H1 (cell line): Measurements from ENCODE around the gene WDR13. TPM values are rescaled to one million over a fixed set of nuclear protein-coding genes. Genes with fewer than 3 reads are reported as not detected.

Experiments used
- CTCF ChIA-PET: fragments of 300-600 bp; sonication (Branson Sonifier 250); formaldehyde crosslinking; loops from one replicate; lab custom pipeline; 2021; ENCODE audit not compliant: partially characterized antibody; lab: Charles Lee
- POLR2A ChIA-PET: fragments of 300-600 bp; sonication (Branson Sonifier 250); formaldehyde crosslinking; loops from one replicate; lab custom pipeline; 2021; ENCODE audit warnings: inconsistent platforms; ENCODE audit not compliant: partially characterized antibody; lab: Charles Lee
- DNase-seq, 2 experiments: peaks; one replicate each; pipeline versions ENCODE4 v3.0.0 to v3.0.0-alpha.2; 2010 to 2022; ENCODE audit warnings: low spot score in 2 of 2, low read depth in 1 of 2, mixed read lengths in 1 of 2
- FAIRE-seq: peaks from 2 replicates; lab custom pipeline; 2011; peaks lifted over from hg19 to GRCh38; lab: Jason Lieb, UNC
- H2AFZ ChIP-seq: 2 replicates; pipeline ENCODE4 v1.8.1; 2012; ENCODE audit warnings: low read length, inconsistent platforms
- H2AK5ac ChIP-seq: 2 replicates; pipeline ENCODE4 v1.6.1; 2013; ENCODE audit warnings: low read depth, low read length
- H2BK120ac ChIP-seq: replicated peaks from 2 replicates; pipeline ENCODE3; 2013; ENCODE audit warnings: low read depth, low read length, inconsistent platforms
- H2BK12ac ChIP-seq: 2 replicates; pipeline ENCODE4 v1.6.1; 2013; ENCODE audit warnings: low read depth, low read length
- H2BK15ac ChIP-seq: 2 replicates; pipeline ENCODE4 v1.6.1; 2013; ENCODE audit warnings: low read length
- H2BK20ac ChIP-seq: 2 replicates; pipeline ENCODE4 v1.6.1; 2013; ENCODE audit warnings: low read length
- H2BK5ac ChIP-seq: 2 replicates; pipeline ENCODE4 v1.6.1; 2013; ENCODE audit warnings: low read depth, low read length
- H3K14ac ChIP-seq: 2 replicates; pipeline ENCODE4 v1.6.1; 2013; ENCODE audit warnings: inconsistent platforms; ENCODE audit not compliant: insufficient read length
- H3K18ac ChIP-seq: 2 replicates; pipeline ENCODE4 v1.6.1; 2013; ENCODE audit warnings: low read length; ENCODE audit errors: extremely low read depth
- H3K23ac ChIP-seq: 2 replicates; pipeline ENCODE4 v1.6.1; 2013; ENCODE audit warnings: inconsistent platforms; ENCODE audit not compliant: insufficient read length
- H3K23me2 ChIP-seq: 2 replicates; pipeline ENCODE4 v1.6.1; 2013; ENCODE audit warnings: low read depth, low read length
- H3K27ac ChIP-seq: 2 replicates; pipeline ENCODE4 v1.6.1; 2011; ENCODE audit warnings: low read depth, low read length, inconsistent platforms
- H3K27me3 ChIP-seq, 4 experiments: replicated peaks in 1 of 4; 1 replicate in 1 of 4; 2 replicates in 3 of 4; pipeline versions ENCODE4 v1.6.1 to v1.8.1; 2011 to 2013; ENCODE audit warnings: low read length in 3 of 4, mild to moderate bottlenecking in 3 of 4, inconsistent platforms in 2 of 4, mixed read lengths in 2 of 4, moderate library complexity in 1 of 4; ENCODE audit not compliant: control insufficient read depth in 3 of 4, insufficient read depth in 3 of 4; ENCODE audit errors: extremely low read depth in 1 of 4
- H3K36me3 ChIP-seq, 4 experiments: 2 replicates each; pipeline versions ENCODE4 v1.6.1 to v1.8.1; 2011 to 2013; ENCODE audit warnings: mild to moderate bottlenecking in 4 of 4, low read length in 3 of 4, moderate library complexity in 2 of 4, control low read depth in 1 of 4, inconsistent platforms in 1 of 4; ENCODE audit not compliant: insufficient read depth in 4 of 4, control insufficient read depth in 2 of 4
- H3K4ac ChIP-seq: replicated peaks from 2 replicates; pipeline ENCODE3; 2013; ENCODE audit warnings: low read length, low read depth, mixed read lengths, inconsistent platforms; ENCODE audit not compliant: insufficient read length
- H3K4me1 ChIP-seq, 4 experiments: replicated peaks in 1 of 4; 1 replicate in 1 of 4; 2 replicates in 3 of 4; pipeline versions ENCODE4 v1.6.1 to v1.8.1; 2011 to 2013; ENCODE audit warnings: low read length in 3 of 4, inconsistent platforms in 2 of 4, mixed read lengths in 1 of 4; ENCODE audit not compliant: insufficient read depth in 4 of 4, control insufficient read depth in 3 of 4
- H3K4me2 ChIP-seq, 2 experiments: 2 replicates each; pipeline versions ENCODE4 v1.6.1 to v1.8.1; 2011 to 2013; ENCODE audit warnings: low read depth in 2 of 2, low read length in 2 of 2, control low read depth in 1 of 2, inconsistent platforms in 1 of 2, mild to moderate bottlenecking in 1 of 2; ENCODE audit not compliant: insufficient read depth in 1 of 2
- H3K4me3 ChIP-seq, 4 experiments: fragments of 200-600, 300-600 bp in 1 of 4; sonication (generic), shearing (Covaris generic), sonication (Bioruptor Twin) in 1 of 4; 2 replicates each; pipeline versions ENCODE4 v1.5.1 to v1.8.1; 2011 to 2016; ENCODE audit warnings: low read length in 4 of 4, low read depth in 3 of 4, control low read depth in 2 of 4, inconsistent platforms in 2 of 4, mild to moderate bottlenecking in 2 of 4, mixed read lengths in 1 of 4, moderate library complexity in 1 of 4; ENCODE audit not compliant: insufficient read depth in 2 of 4; ENCODE audit errors: extremely low read depth in 1 of 4
- H3K56ac ChIP-seq: replicated peaks from 2 replicates; pipeline ENCODE3; 2013; ENCODE audit warnings: low read depth, mild to moderate bottlenecking, mixed read lengths, low read length, inconsistent platforms; ENCODE audit not compliant: insufficient read length
- H3K79me1 ChIP-seq: 2 replicates; pipeline ENCODE4 v1.6.1; 2013; ENCODE audit warnings: low read depth, low read length, control low read depth
- H3K79me2 ChIP-seq, 2 experiments: 2 replicates each; pipeline versions ENCODE4 v1.6.1 to v1.8.1; 2012 to 2013; ENCODE audit warnings: low read length in 2 of 2, mild to moderate bottlenecking in 2 of 2, inconsistent platforms in 1 of 2; ENCODE audit not compliant: insufficient read depth in 2 of 2, control insufficient read depth in 1 of 2
- H3K9ac ChIP-seq, 4 experiments: replicated peaks in 1 of 4; 1 replicate in 1 of 4; 2 replicates in 3 of 4; pipeline versions ENCODE4 v1.6.1 to v1.8.1; 2011 to 2013; ENCODE audit warnings: low read depth in 3 of 4, low read length in 3 of 4, control low read depth in 2 of 4, mild to moderate bottlenecking in 2 of 4, moderate library complexity in 2 of 4, inconsistent platforms in 1 of 4; ENCODE audit errors: extremely low read depth in 1 of 4
- H3K9me3 ChIP-seq, 2 experiments: 2 replicates each; pipeline versions ENCODE4 v1.6.1 to v1.8.1; 2012 to 2013; ENCODE audit warnings: mild to moderate bottlenecking in 2 of 2, moderate library complexity in 2 of 2, control low read depth in 1 of 2, inconsistent platforms in 1 of 2, low read depth in 1 of 2, low read length in 1 of 2, mixed read lengths in 1 of 2; ENCODE audit not compliant: insufficient read depth in 2 of 2
- H4K20me1 ChIP-seq, 2 experiments: replicated peaks in 1 of 2; 2 replicates each; pipeline versions ENCODE3 to v1.8.1; 2011 to 2013; ENCODE audit warnings: inconsistent platforms in 2 of 2, low read length in 2 of 2, mild to moderate bottlenecking in 1 of 2; ENCODE audit not compliant: insufficient read depth in 2 of 2, control insufficient read depth in 1 of 2
- H4K5ac ChIP-seq: 2 replicates; pipeline ENCODE4 v1.6.1; 2013; ENCODE audit warnings: low read length, low read depth, mixed read lengths, inconsistent platforms; ENCODE audit not compliant: insufficient read length
- H4K8ac ChIP-seq: 2 replicates; pipeline ENCODE4 v1.8.0; 2013; ENCODE audit warnings: mild to moderate bottlenecking, moderate library complexity, low read length, inconsistent platforms; ENCODE audit not compliant: insufficient read depth; ENCODE audit errors: extremely low read depth
- H4K91ac ChIP-seq: replicated peaks from 2 replicates; pipeline ENCODE3; 2013; ENCODE audit warnings: low read length, mixed read lengths, inconsistent platforms; ENCODE audit not compliant: insufficient read length
- CEBPB ChIP-seq: IDR thresholded peaks from 2 replicates; pipeline ENCODE4 v1.6.1; 2012; ENCODE audit warnings: low read depth, low read length
- JUN ChIP-seq: IDR thresholded peaks from 2 replicates; pipeline ENCODE4 v1.6.1; 2011; ENCODE audit warnings: low read depth, mild to moderate bottlenecking, improper control_type of control experiment, low read length
- MAFK ChIP-seq: IDR thresholded peaks from 2 replicates; pipeline ENCODE4 v1.6.1; 2012; ENCODE audit warnings: low read depth, mild to moderate bottlenecking, improper control_type of control experiment, low read length
- RFX5 ChIP-seq: IDR thresholded peaks from 2 replicates; pipeline ENCODE4 v1.6.1; 2011; ENCODE audit warnings: low read depth, low read length, improper control_type of control experiment, borderline replicate concordance
- SAP30 ChIP-seq: fragments of 300-600 bp; sonication (generic); IDR thresholded peaks from 2 replicates; pipeline ENCODE4 v1.7.1; 2012; ENCODE audit warnings: low read length, moderate library complexity, mild to moderate bottlenecking, inconsistent platforms; ENCODE audit not compliant: insufficient read depth, insufficient replicate concordance
- TBP ChIP-seq: IDR thresholded peaks from 2 replicates; pipeline ENCODE4 v1.6.1; 2011; ENCODE audit warnings: low read depth, low read length, improper control_type of control experiment
- WGBS, 2 experiments: shearing (Covaris generic) in 1 of 2; methylation state at CpG; one replicate each; pipeline versions ENCODE4 v1.1.6 to v1.1.7; 2013 to 2015; ENCODE audit warnings: low lambda C conversion rate in 2 of 2, mixed read lengths in 2 of 2, inconsistent platforms in 1 of 2, low coverage in 1 of 2, missing lambda C conversion rate in 1 of 2; ENCODE audit not compliant: insufficient replicate concordance in 2 of 2, insufficient coverage in 1 of 2, insufficient read length in 1 of 2; ENCODE audit errors: extremely low coverage in 1 of 2, missing lambda C conversion rate in 1 of 2; 5-methylcytosine and 5-hydroxymethylcytosine counted together
- polyA plus RNA-seq, 7 experiments: library from polyadenylated mRNA; depleted of rRNA in 3 of 7; stranded (reverse) in 5 of 7; unstranded in 2 of 7; fragments of >200 nt in 5 of 7; fragments of 200-250 nt in 2 of 7; gene quantifications; 1 replicate in 5 of 7; 2 replicates in 1 of 7; 4 replicates in 1 of 7; pipeline versions ENCODE4 v1.2.1 to v1.2.3, GENCODE V29; 2011 to 2013; ENCODE audit warnings: missing spikeins in 2 of 7, mixed read lengths in 2 of 7
- total RNA-seq: library from RNA; stranded (reverse); fragmentation: NEBNext Ultra II Directional; extraction: Animal tissue kit (Norgen Biotek cat#: 25700); gene quantifications from 2 replicates; pipeline ENCODE4 v1.2.1, GENCODE V29; 2021

WDR13 gene
- total and polyA plus RNA-seq, 2 of the 8 experiments (the other 6 are each of a cell fraction or from before 2014, with no cell fraction given), result 19.4 to 46.3 TPM

DNA sequence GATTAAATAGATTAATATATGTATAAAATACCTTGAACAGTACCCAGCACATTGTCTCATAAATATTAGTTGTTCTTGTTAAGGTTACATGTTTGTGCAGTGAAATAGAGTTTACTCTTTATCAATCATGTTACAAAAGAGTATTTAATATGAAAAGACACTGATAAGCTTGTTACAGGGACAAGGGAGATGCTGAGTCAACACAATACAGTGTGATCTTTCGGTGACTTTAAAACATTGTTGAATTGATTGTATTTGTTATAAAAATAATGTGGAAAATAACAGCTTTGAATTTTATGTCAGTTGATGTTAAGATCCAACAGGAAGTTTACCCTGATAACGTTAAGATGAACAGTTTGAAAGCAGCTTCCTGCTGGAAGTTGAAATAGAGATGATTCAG, 1.4 kb upstream of the WDR13 start:
- Histone ChIP-seq H2AFZ (no peak overlapping the region), H3K79me2 (no peaks in the 10 kb centered on the region), H3K56ac (no peak overlapping the region), H3K36me3 (peaks cover 0 to 15% (median 1%) of the 10 kb centered on the region in 4 experiments; a peak in 4 of 8 replicates), H4K91ac (no peak overlapping the region), H3K14ac (no peak overlapping the region)
- CTCF ChIA-PET, result no interaction called here
- FAIRE-seq, result no peak
- TF ChIP-seq CEBPB (no peak), SAP30 (no peak), MAFK (no peak), TBP (no peak), JUN (no peak), RFX5 (no peak)
- TF ChIP-seq, all 59 proteins: peak for 0
- Histone ChIP-seq H2AK5ac (no peak overlapping the region), H3K79me1 (no peaks in the 10 kb centered on the region), H3K9me3 (no peaks in the 10 kb centered on the region), H3K4me2 (no peak overlapping the region), H3K4me3 (no peak overlapping the region), H4K20me1 (no peaks in the 10 kb centered on the region), H2BK15ac (no peak overlapping the region), H3K23ac (no peak overlapping the region), H3K9ac (no peak overlapping the region), H2BK20ac (no peak overlapping the region), H3K23me2 (peaks cover 2% of the 10 kb centered on the region; the same call in 1 of the 2 replicates), H3K27ac (no peak overlapping the region), H2BK120ac (no peak overlapping the region), H3K4ac (no peak overlapping the region), H4K8ac (no peak overlapping the region), H3K27me3 (no peaks in the 10 kb centered on the region), H4K5ac (no peak overlapping the region), H2BK5ac (no peak overlapping the region), H3K18ac (no peak overlapping the region), H3K4me1 (peaks cover 0 to 3% (median 1%) of the 10 kb centered on the region in 4 experiments; a peak in 2 of 7 replicates), H2BK12ac (no peak overlapping the region)
- WGBS, 2 experiments, result 86% methylated on average over 2 of the region's 2 CpGs; no CpG with 5 or more reads in 1 of the 2 experiments
- POLR2A ChIA-PET, result interaction anchor here (1.3 to 2.8 kb wide), 4 partner anchors 15 to 21 kb away, joined by 5 to 12 read pairs (median 8); partner anchors contain the start of gene RBM3
- no peak for DNase-seq
